Measurements from ENCODE around the gene PSMB8.
"Not testable (repeated sequence)": the region's sequence is repeated elsewhere in the genome, so short reads cannot be mapped to it uniquely, and the experiment has no call there.

PSMB8 gene

GRCh38 chr6:32843979-32844838 lies at the start of gene PSMB8:
Gene PSMB8, minus strand, starts transcription at chr6:32844047. Its CDS starts 51 bp downstream, at chr6:32843996.
- peak; percentile 99 for DNase-seq

GRCh38 chr6:32890831-32891230 lies 47.0 kb upstream of the PSMB8 start:
- DNase-seq = no peak

- no peak for DNase-seq
Observed at GRCh38 chr6:32889533-32889932, 45.7 kb upstream of the PSMB8 start.

DNA sequence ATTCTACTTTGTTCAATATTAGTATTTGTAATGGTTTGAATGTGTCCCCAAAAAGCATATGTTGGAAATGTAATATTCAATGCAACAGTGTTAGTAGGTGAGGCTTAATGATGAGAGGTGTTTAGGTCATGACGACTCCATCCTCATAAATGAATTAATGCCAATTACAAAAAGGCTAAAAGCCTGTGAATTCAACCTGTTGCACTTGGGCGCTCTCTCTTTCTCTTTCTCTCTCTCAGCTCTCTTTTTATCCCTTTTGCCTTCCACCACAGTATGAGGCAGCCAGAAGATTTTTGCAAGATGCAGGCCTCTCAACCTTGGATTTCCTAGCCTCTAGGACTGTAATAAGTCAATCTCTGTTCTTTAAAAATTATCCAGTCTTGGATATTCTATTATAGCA lies 44.7 kb upstream of the PSMB8 start:
- no peak for DNase-seq

DNA sequence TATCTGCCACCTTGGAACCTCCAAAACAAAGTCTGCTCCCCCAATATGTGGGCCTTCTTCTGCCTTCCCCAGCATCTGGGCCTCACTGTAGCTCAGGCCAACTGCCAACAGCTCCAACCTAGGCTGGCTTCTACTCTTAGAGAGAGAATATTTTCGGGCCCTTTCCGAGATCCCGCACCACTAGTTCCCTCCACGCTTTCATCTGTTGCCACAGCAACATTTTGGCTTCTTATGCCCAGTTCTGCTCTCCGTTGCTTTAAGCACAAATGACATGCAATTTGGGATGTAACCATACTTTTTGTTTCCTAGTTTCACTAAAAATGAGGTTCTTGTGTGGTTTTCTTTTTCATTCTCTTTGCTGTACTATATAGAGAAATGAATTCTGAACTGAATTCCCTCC lies 43.8 kb upstream of the PSMB8 start:
- DNase-seq = no peak

DNA sequence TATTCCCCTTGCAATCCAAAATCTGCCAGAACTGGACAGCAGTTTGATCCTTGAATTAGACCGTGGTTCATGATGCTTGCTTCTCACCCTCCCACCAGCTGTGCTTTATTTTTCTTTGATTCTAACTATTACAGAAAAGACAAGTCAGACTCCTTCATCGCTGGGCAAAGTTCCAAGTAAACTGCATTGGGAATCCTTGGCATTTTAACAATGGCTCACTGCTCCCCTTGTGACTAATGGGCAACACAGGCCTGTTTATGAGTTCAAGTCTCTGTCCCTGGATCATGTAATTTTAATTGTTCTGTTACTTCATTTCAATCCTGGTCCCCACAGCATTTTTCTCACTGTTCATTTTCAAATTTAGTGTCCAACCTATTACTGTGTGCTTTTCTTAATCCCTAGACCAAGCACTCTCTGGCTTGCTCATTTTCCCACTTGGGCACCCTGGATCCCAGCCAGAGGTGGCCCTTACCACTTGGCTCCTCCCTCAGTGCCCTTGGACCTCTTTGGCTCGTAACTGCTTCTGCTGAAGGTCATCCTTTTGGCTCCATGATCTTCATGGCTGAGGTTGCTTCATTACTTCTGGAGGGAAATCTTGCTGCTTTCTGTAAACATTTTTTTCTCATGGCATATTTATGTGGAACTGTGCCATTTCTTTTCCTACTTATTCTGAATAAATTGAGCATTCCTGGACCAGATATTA lies 43.0 kb upstream of the PSMB8 start:
- DNase-seq = no peak

- DNase-seq = peak; percentile 85
Observed at GRCh38 chr6:32885698-32886286, 41.9 kb upstream of the PSMB8 start.

- DNase-seq = no peak
Observed at GRCh38 chr6:32883789-32884188, 39.9 kb upstream of the PSMB8 start.

- no peak for DNase-seq
Observed at GRCh38 chr6:32882879-32883250, 39.0 kb upstream of the PSMB8 start.

GRCh38 chr6:32880962-32881361 lies 37.1 kb upstream of the PSMB8 start:
- not testable (repeated sequence) for DNase-seq

DNA sequence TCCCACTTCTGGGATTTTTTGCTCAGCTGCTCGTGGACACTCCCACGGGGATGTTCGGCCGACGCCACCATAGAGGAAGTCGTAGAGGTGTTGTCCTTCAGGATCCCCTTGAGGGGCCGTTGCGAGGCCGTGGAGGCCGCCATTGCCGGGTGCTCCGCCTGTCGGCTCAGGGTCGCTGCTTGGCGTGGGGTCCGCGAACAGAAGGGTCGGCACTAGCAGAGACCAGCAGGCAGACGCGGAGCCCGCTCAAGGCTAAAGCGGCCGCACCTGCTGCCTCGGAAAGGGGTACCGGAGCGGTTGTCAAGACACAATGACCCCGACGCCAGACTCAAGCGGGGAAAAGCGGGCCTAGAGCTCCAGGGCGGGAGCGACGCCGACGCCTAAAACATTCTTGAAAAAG lies 35.8 kb upstream of the PSMB8 start:
- DNase-seq = no peak

GRCh38 chr6:32876603-32877002 lies 32.8 kb upstream of the PSMB8 start:
- no peak for DNase-seq

GRCh38 chr6:32873947-32874346 lies 30.1 kb upstream of the PSMB8 start:
- DNase-seq = not testable (repeated sequence)

DNA sequence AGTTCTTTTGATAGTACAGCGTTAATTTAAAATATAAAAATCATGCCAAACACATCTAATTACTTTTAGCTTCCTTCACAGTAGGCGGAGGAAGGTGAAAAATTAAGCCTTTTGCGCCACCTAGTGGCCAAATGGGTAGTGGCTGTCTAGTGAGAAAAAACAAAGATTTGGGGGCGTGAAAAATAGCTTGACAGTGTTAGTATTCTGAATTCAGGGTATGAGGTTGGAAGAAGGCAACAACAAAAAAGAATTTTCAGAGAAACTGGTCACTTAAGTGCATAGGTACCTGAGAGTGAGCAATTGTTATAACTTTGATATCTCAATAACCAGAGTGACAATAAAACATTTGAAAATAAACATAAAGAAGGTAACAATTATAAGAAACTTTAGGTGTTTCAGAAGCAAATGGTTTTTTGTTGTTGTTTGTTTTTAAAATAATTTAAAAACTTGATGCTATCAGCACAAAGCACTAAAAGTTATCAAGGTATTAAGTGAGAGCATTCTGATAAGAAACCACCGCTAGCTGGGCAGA lies 24.5 kb upstream of the PSMB8 start:
- peak; percentile 82 for DNase-seq

- DNase-seq = no peak
Observed at GRCh38 chr6:32867554-32868256, 23.9 kb upstream of the PSMB8 start.

- DNase-seq = no peak
Observed at GRCh38 chr6:32867022-32867477, 23.2 kb upstream of the PSMB8 start.

GRCh38 chr6:32865724-32866443 lies 22.0 kb upstream of the PSMB8 start:
- no peak for DNase-seq

DNA sequence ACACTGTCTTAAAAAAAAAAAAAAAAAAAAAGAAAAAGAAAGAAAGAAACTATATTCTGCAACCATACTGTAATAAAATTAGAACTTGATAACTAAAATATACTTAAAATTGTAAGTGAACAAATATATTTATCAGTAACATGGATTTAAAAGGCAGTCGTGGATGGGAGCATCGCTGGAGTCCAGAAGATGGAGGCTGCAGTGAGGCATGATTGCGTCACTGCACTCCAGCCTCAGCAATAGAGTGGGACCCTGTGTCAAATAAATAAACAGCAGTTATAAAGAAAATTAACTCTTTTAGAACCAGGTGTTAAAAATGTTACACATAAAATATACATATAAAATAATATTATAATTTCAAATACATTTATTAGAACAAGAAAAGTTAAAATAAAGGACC lies 18.9 kb upstream of the PSMB8 start:
- no peak for DNase-seq

- DNase-seq = no peak
Observed at GRCh38 chr6:32860674-32861073, 16.8 kb upstream of the PSMB8 start.

DNA sequence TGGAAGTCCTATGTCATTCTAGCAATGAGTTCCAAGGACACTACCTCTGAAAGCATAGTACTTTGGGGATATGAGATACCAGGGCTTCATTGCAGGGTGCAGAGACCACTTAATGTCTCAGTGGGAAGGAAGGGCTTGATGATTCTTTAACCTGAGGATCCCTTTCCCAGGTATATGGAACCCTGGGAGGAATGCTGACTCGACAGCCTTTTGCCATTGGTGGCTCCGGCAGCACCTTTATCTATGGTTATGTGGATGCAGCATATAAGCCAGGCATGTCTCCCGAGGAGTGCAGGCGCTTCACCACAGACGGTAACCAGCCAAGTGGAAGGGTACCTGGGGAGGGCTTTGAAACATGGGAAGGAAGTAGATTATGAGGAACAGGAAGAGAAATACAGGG lies 14.3 kb upstream of the PSMB8 start:
- DNase-seq = no peak

DNA sequence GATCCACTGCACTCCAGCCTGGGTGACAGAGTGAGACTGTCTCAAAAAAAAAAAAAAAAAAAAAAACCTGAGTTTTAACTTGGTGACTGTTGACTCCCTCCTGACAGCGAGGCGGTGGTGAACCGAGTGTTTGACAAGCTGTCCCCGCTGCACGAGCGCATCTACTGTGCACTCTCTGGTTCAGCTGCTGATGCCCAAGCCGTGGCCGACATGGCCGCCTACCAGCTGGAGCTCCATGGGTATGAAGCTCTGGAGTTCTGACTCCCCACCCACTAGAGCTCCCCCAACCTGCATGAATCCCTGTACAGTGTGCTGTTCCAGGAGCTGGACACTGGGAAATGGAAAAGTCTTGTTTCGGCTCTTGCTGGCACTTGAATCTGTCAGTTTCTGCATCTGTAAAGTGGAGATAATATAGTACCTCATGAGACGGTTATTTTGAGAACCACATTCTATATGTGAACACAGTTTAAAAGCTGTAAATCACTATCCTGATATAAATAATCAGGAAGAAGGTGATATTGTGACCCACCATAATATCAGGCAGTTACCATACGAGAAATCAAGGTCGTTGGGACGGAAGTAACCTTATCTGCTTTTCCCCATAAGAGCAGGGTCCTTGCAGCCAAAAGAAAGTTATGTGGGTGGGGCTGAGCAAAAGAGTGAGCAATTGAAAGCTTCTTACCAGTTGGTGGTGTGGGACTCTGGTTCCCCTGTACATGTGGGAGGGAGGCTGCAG lies 13.5 kb upstream of the PSMB8 start:
- no peak for DNase-seq

All from DMS53 (cell line).